HG03457 (cell line): ENCODE measurements around the gene TPBGL.
A peak's percentile ranks its signal among the peaks of the same experiment; 100 is the strongest.

Experiments used
- ATAC-seq: cut with Tn5 transposase; IDR thresholded peaks from one replicate; pipeline ENCODE4 v1.9.1; 2021; ENCODE audit warnings: moderate number of reproducible peaks; ENCODE audit not compliant: unreplicated experiment

TPBGL gene

GRCh38 chr11:75205564-75206020 lies 35.0 kb upstream of the TPBGL start:
- ATAC-seq: no peak

DNA sequence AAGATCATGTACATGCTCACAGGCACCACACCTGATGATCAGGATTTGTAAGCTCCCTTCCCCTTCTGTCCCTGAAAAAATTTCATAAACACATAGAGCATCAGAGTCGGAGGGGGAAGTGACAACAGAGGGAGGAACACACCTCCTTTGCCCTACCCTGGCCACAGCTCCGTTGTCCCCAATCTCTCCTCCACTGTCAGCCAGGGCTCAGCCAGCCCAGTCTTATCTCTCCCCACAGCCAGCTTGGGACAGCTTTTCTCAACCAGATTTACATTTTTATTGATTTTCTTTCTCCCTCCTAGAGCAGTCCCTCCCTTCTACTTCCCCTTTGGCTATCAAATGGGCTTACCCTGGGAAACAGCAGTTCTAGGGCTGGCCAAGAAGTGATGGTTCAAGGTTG lies 32.1 kb upstream of the TPBGL start:
- ATAC-seq: no peak

- no peak for ATAC-seq
These were observed 28.2 kb upstream of the TPBGL start for GRCh38 chr11:75212411-75212810.

DNA sequence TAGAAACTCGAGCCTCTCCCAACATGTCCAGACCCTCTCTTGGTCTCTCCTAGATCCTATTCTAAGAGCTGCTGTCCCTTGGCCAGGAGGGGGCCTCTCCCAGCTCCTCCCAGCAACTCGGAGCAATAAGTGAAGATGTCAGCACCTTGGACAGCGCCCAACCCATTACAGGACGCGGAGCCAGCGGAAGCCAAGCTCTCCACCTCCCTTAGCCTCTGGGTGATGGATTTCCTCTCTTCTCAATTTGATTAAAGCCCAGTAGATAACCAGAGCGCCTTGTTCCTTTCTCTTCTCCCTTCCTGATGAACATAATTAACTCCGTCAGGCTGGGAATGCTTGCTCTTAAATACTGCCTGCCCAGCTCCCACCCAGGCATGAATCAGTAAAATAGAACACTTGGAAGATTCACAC lies 26.2 kb upstream of the TPBGL start:
- no peak for ATAC-seq

DNA sequence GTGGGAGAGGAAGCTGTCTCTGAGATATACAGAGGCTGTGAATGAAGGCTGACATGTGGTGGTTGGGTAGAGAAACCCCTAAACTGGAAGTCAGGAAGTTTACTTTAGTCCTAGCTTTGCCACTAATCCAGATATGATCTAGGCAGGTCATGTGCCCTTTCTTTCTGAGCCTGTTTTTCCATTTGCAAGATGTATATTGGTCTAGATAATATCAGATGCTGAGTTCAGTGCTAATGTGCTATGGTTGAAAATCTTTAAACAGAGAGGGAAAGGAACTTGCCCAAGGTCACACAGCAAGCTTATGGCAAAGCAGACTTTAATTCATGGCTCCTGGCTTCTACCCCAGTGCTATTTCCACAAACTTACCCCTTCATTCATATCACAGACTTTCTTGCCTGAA lies 25.7 kb upstream of the TPBGL start:
- no peak for ATAC-seq

GRCh38 chr11:75219869-75220268 lies 20.7 kb upstream of the TPBGL start:
- no peak for ATAC-seq

GRCh38 chr11:75223954-75224643 lies 16.5 kb upstream of the TPBGL start:
- no peak for ATAC-seq

- ATAC-seq: no peak
These were observed 14.8 kb upstream of the TPBGL start for GRCh38 chr11:75225794-75226193.

GRCh38 chr11:75229466-75229865 lies 11.1 kb upstream of the TPBGL start:
- ATAC-seq: no peak

DNA sequence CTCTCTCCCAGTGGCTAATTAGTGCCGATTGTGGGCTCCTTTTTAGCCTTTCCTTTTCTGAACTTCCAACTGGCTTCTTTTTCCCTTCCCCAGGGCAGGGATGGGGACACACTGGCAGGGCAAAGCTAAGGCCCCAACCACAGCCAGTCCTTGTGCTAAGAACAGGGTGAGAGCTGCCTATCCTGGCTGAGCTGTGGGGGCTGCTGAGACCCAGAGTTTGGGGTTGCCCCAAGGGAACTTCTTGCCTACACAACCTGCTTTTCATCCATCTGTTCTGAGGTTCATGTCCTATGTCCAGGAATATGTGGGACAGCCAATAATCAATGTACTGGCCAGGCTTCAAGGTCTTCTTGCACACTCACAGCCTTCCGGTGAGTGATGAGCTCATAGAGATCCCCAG lies 10.0 kb upstream of the TPBGL start:
- no peak for ATAC-seq

DNA sequence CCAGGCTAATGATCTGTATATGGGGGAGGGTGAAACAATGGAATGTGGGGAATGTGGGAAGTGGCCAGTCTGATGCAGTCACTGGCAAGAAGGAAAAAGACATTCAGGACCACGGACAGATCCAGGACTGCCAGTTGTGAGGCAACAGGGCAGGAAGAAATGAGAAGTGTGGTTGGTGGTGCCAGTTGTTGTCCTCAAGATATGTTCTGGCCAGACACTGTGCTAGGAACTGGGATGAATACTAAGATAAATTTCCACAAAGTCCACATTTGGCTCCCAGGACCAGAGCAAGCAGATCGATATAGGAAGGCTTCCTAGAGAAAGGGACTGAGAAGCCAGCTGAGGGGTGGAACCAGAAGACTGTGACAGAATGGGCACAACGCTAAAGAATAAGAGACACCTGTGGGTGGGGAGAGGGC lies 6.8 kb upstream of the TPBGL start:
- no peak for ATAC-seq

- ATAC-seq: no peak
These were observed 4.5 kb upstream of the TPBGL start for GRCh38 chr11:75236062-75236461.

DNA sequence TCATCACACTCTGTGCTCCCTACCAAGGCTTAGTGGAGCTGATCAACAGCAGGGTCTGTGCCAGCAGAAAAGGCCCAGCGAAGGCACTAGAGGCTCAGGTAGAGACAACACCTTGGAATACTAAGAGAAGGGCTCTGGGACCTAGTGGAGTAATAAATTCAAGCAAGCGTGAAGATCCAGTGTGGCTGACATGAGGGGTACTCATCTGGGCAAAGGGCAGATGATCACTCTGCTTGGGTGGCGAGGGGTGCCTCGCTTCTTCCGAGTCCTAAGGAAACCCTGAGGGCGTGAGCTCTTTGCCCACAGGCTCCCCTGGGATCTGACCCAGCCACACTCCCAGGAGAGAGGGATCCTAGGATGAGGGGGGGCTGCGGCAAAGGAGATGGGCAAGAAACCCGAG lies 3.5 kb upstream of the TPBGL start:
- no peak for ATAC-seq

- ATAC-seq: no peak
These were observed 1.8 kb upstream of the TPBGL start for GRCh38 chr11:75238595-75239440.

GRCh38 chr11:75239531-75240290 lies 863 bp upstream of the TPBGL start:
- no peak for ATAC-seq

DNA sequence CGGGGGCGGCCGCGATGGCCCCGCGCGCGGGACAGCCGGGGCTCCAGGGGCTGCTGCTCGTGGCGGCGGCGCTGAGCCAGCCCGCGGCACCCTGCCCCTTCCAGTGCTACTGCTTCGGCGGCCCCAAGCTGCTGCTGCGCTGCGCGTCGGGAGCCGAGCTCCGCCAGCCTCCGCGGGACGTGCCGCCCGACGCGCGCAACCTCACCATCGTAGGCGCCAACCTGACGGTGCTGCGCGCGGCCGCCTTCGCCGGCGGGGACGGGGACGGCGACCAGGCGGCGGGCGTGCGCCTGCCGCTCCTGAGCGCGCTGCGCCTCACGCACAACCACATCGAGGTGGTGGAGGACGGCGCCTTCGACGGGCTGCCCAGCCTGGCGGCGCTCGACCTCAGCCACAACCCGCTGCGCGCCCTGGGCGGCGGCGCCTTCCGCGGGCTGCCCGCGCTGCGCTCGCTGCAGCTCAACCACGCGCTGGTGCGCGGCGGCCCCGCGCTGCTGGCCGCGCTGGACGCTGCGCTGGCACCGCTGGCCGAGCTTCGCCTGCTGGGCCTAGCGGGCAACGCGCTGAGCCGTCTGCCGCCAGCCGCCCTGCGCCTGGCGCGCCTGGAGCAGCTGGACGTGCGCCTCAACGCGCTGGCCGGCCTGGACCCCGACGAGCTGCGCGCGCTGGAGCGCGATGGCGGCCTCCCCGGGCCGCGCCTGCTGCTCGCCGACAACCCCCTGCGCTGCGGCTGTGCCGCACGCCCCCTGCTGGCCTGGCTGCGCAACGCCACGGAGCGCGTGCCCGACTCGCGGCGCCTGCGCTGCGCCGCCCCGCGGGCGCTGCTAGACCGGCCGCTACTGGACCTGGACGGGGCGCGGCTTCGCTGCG lies 697 bp downstream of the TPBGL start:
- peak; percentile 63 for ATAC-seq

DNA sequence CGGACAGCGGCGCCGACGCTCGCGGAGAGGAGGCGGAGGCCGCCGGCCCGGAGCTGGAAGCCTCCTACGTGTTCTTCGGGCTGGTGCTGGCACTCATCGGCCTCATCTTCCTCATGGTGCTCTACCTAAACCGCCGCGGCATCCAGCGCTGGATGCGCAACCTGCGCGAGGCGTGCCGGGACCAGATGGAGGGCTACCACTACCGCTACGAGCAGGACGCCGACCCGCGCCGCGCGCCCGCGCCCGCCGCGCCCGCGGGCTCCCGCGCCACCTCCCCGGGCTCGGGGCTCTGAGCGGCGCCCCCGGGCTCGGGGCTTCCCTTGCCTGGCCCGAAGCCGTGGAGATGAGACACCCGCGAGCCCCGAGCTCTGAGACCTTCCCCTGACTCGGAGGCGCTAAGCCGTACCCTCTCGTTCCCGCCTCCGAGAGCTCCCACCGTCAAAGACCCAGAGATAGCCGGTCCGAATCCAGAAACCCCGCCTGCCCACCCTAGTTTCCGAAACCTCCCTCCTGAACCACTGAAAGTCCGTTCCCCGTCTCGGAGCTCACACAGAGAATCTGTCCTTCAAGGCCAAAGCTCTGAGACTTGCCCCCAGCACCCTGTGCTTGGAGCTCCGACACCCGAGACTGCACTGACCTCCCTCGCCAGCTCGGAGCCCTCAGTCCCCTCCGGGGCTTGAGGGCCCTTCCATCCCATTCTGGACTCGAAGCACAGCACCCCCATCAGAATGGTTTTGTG lies 1.5 kb downstream of the TPBGL start:
- no peak for ATAC-seq

DNA sequence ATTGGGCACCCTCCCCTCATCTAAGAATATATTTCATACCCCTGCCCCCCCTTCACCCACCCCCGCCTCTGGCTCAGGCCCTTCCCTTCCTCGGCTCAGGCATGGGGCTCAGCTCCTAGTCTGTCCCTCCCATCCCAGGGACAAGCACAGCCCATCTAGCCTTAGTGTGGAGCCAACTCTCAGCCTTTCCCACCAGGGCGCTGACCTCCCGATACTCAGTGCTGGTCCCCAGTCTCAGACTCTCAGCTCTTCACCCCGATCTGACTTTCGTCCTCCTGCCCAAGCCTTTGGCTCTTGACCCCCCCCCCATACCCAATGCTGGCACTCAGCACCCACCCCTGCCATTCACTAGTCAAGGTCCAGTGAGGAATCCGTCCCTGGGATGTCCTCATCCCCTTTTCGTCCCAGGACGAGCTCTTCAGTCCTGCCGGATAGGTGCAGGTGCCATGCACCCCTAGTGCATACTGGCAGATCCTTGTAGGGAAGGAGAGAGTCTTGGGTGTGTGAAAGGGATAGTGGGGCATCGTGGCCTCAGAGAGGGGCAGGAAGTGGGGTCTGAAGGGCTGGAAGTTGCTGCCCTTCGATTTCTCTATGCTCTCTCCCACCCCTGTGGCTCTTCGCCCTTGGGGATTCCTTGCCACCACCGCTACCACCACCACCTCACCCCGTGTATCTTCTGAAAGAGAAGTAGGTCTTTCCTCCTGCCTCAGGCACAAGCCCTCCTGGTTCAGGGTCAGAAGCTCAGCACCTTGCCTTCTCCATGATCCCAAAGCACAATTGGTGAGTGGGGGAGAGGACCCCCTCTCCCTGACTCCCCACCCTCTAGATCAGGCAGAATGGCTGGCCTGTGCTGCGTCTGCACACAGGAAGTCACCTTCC lies 2.4 kb downstream of the TPBGL start:
- ATAC-seq: no peak
